ENCODE results near the gene GSG1L.

Gene GSG1L

DNA sequence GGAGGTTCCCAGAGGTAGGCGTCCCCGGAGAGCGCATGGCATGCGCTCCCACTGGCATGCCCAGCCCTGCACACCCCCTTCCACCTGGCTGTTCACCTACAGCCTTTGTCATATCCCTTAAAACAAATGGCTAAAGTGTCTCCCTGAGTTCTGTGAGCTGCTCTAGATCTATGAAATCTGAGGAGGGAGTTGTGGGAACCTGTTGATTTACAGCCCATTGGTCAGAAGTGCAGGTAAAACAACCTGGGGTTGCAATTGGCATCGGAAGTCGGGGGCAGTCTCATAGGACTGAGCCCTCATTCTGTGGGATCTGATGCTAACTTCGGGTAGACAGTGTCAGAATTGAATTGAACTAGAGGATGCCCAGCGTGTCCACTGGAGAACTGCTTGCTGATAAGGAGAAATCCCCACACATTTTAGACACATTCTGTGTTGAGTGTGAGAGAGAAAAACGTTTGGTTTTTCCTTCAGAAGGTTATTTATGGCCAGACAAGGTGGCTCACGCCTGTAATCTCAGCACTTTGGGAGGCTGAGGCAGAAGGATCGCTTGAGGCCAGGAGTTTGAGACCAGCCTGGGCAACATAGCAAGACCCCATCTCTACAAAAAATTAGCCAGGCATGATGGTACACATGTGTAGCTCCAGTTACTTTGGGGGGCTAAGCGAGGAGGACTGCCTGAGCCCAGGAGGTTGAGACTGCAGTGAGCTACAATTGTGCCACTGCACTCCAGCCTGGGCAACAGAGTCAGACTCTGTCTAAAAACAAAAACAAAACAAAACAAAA, 22.1 kb upstream of the GSG1L start:
- DNase-seq (ENCODE audit: low read depth) = no peak
- H3K4me3 ChIP-seq (ENCODE audit: low read depth, low read length) = no peak overlapping the region
- TF ChIP-seq POLR2A (IDR thresholded peaks at IDR 0.05; ENCODE audit: extremely low read depth, insufficient read length) = no peak
- TF ChIP-seq, protein P1, sequence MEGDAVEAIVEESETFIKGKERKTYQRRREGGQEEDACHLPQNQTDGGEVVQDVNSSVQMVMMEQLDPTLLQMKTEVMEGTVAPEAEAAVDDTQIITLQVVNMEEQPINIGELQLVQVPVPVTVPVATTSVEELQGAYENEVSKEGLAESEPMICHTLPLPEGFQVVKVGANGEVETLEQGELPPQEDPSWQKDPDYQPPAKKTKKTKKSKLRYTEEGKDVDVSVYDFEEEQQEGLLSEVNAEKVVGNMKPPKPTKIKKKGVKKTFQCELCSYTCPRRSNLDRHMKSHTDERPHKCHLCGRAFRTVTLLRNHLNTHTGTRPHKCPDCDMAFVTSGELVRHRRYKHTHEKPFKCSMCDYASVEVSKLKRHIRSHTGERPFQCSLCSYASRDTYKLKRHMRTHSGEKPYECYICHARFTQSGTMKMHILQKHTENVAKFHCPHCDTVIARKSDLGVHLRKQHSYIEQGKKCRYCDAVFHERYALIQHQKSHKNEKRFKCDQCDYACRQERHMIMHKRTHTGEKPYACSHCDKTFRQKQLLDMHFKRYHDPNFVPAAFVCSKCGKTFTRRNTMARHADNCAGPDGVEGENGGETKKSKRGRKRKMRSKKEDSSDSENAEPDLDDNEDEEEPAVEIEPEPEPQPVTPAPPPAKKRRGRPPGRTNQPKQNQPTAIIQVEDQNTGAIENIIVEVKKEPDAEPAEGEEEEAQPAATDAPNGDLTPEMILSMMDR (IDR thresholded peaks at IDR 0.05; ENCODE audit: low read depth, low read length) = no peak

DNA sequence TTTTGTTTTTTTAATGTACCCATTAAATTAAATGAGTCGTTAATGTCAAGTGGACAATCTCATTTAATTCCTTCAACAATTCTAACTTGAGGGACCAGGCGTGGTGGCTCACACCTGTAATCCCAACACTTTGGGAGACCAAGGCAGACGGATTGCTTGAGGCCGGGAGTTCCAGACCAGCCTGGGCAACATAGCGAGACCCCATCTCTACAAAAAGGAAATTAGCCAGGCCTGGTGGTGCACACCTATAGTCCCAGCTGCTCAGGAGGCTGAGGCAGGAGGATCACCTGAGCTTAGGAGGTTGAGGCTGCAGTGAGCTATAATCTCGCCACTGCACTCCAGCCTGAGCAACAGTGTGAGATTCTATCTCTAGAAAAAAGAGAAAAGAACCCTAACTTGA, 20.7 kb upstream of the GSG1L start:
- H3K4me3 ChIP-seq (ENCODE audit: low read depth, low read length) = no peak overlapping the region
- no peak for DNase-seq (ENCODE audit: low read depth)

DNA sequence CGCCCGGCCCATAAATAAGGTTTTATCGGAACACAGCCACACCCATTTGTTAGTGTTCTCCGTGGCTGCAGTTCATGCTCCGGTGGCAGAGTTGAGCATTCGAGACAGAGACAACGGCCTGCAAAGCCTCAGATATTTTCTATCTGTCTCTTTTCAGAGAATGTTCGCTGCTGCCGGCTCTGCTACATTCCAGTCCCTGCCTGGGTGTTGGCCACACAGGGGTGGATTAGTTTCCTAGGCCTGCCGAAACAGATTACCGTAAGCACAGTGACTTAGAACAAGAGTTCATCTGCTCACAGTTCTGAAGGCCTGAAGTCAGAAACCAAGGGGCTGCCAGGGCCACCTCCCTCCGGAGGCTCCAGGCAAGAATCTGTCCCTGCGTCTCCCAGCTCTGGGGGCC, 19.1 kb upstream of the GSG1L start:
- DNase-seq (ENCODE audit: low read depth) = no peak
- no peak overlapping the region for H3K4me3 ChIP-seq (ENCODE audit: low read depth, low read length)
- TF ChIP-seq MYC (IDR thresholded peaks at IDR 0.05; ENCODE audit: low read depth, low read length) (no peak), POLR2A (IDR thresholded peaks at IDR 0.05; ENCODE audit: extremely low read depth, insufficient read length) (no peak)
- TF ChIP-seq, protein P1 (IDR thresholded peaks at IDR 0.05; ENCODE audit: low read depth, low read length) = no peak
- TF ChIP-seq, protein P2, sequence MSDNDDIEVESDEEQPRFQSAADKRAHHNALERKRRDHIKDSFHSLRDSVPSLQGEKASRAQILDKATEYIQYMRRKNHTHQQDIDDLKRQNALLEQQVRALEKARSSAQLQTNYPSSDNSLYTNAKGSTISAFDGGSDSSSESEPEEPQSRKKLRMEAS (IDR thresholded peaks at IDR 0.05; ENCODE audit: low read depth, low read length) = no peak

More for the DNA sequence above, 20.7 kb upstream of the GSG1L start:
- no peak for TF ChIP-seq MYC (IDR thresholded peaks at IDR 0.05; ENCODE audit: low read depth, low read length)
- TF ChIP-seq, protein P1 (IDR thresholded peaks at IDR 0.05; ENCODE audit: low read depth, low read length) = no peak
- TF ChIP-seq, protein P2 (IDR thresholded peaks at IDR 0.05; ENCODE audit: low read depth, low read length) = no peak
- no peak for TF ChIP-seq POLR2A (IDR thresholded peaks at IDR 0.05; ENCODE audit: extremely low read depth, insufficient read length)

DNA sequence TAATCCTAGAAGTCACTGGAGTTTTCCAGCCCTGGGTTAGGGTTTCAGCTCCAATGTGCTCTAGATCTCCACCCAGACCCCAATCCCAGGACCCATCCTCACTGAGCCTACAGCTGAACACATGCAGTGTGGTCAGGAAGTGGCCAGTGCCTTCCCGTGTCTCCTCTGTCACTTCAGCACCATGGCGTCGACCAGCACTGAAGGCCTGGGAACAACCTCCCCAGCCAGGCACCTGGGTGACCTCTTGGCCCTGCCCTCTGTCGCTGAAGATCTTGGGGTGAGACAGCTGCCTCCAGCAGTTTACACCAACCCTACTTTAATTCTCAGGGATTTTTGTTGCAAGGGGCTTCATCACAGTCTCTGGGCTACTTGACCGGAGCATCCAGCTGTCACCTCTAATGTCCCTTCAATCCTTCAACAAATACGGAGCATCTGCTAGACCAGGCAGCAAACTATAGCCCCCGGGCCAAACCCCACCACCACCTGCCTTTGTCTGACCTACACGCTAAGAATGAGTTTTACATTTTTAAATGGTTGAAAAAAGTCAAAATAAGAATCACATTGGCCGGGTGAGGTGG, 18.0 kb upstream of the GSG1L start:
- TF ChIP-seq POLR2A (IDR thresholded peaks at IDR 0.05; ENCODE audit: extremely low read depth, insufficient read length) (no peak), MYC (IDR thresholded peaks at IDR 0.05; ENCODE audit: low read depth, low read length) (no peak)
- TF ChIP-seq, protein P1 (IDR thresholded peaks at IDR 0.05; ENCODE audit: low read depth, low read length) = no peak
- TF ChIP-seq, protein P2 (IDR thresholded peaks at IDR 0.05; ENCODE audit: low read depth, low read length) = no peak
- DNase-seq (ENCODE audit: low read depth) = no peak
- no peak overlapping the region for H3K4me3 ChIP-seq (ENCODE audit: low read depth, low read length)

DNA sequence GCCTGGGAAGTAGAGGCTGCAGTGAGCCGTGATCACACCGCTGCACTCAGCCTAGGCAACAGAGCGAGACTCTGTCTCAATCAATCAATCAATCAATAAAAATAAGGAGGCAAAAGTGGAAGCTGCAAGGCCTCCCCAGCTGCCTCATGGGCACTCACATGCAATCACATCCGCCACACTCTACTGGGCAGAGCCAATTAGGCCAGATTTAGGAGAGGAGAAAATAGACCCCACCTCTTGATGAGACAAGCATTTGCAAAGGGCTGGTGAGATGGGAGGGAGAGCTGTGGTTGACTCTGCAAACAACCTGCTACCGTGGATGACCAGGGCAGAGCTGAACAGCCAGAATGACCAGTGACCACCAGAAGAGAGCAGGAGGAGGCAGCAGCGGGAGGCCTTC, 14.7 kb upstream of the GSG1L start:
- TF ChIP-seq, protein P2 (IDR thresholded peaks at IDR 0.05; ENCODE audit: low read depth, low read length) = no peak
- TF ChIP-seq POLR2A (IDR thresholded peaks at IDR 0.05; ENCODE audit: extremely low read depth, insufficient read length) (no peak), MYC (IDR thresholded peaks at IDR 0.05; ENCODE audit: low read depth, low read length) (no peak)
- TF ChIP-seq, protein P1 (IDR thresholded peaks at IDR 0.05; ENCODE audit: low read depth, low read length) = no peak
- DNase-seq (ENCODE audit: low read depth) = no peak
- no peak overlapping the region for H3K4me3 ChIP-seq (ENCODE audit: low read depth, low read length)

Data from NB4 (cell line).